Transverse colon (tissue), 4 donors: ENCODE results near the gene TPGS1.

ENCODE experiments used
- CTCF ChIP-seq, 5 experiments: fragments of 200-600 bp in 3 of 5; fragments of 450-650 bp in 2 of 5; sonication (generic) in 3 of 5; IDR thresholded peaks; 1 replicate in 2 of 5; 2 replicates in 3 of 5; pipeline ENCODE4 v1.5.1; 2016 to 2017; ENCODE audit warnings: antibody characterized with exemption in 5 of 5, inconsistent platforms in 3 of 5, mild to moderate bottlenecking in 2 of 5, moderate library complexity in 1 of 5
- POLR2A ChIP-seq: fragments of 450-650 bp; IDR thresholded peaks from one replicate; pipeline ENCODE4 v1.6.1; 2016; ENCODE audit warnings: antibody characterized with exemption, mild to moderate bottlenecking, moderate library complexity
- POLR2AphosphoS5 ChIP-seq, 3 donors: sonication (generic); formaldehyde crosslinking; IDR thresholded peaks; one replicate each; pipeline ENCODE4 v1.6.1; 2016; ENCODE audit warnings: antibody characterized with exemption in 3 of 3

GRCh38 chr19:513368-514165 lies 6.3 kb downstream of the TPGS1 start:
- no peak for TF ChIP-seq POLR2A
- no peak for TF ChIP-seq CTCF (IDR thresholded peaks at IDR 0.05)
- TF ChIP-seq POLR2AphosphoS5 (IDR thresholded peaks at IDR 0.05): no peak
